GM23338 (cell line): ENCODE results near the gene PITPNC1. TPM values are rescaled to one million over a fixed set of nuclear protein-coding genes. Genes with fewer than 3 reads are reported as not detected.

Experiments
- microRNA counts: library from miRNA; unstranded; fragments of <30 nt; microRNA quantifications from one replicate; lab custom pipeline; 2017
- microRNA-seq: library from miRNA; unstranded; fragments of <30 nt; microRNA quantifications from one replicate; pipeline ENCODE4, GENCODE V29; 2017
- polyA plus RNA-seq: library from polyadenylated mRNA; unstranded; fragments of >200 nt; fragmentation: Nextera tagmentation; extraction: Ambion mirVana; gene quantifications from 2 replicates; pipeline ENCODE4 v1.2.1, GENCODE V29; 2016
- small RNA-seq: library from RNA; depleted of rRNA; stranded (forward); fragments of <200 nt; gene quantifications from one replicate; pipeline ENCODE3, GENCODE V24; 2014; ENCODE audit warnings: low replicate concordance
- total RNA-seq: library from RNA; depleted of rRNA; stranded (reverse); fragments of >200 nt; shearing (Covaris generic); gene quantifications from 2 replicates; pipeline ENCODE4 v1.2.3, GENCODE V29; 2014; rRNA removed

PITPNC1 gene
- total and polyA plus RNA-seq, 2 experiments from 2014 or later: 23.0 to 32.6 TPM

MicroRNAs encoded within 50 kb of the gene (microRNA counts, 767-probe panel; counts per million panel counts)
- microRNA hsa-miR-548aa (lab: Ali Mortazavi, UCI) (7,818 counts per million, percentile 47 among the panel's probes with 10 or more counts), microRNA hsa-miR-548d-3p (lab: Ali Mortazavi, UCI) (not detected), microRNA hsa-miR-548d-5p (lab: Ali Mortazavi, UCI) (not detected)

Small RNAs within 50 kb of the gene (microRNA-seq; reads per million reads assigned to microRNA genes)
- not detected for gene MIR548AA2
- gene MIR548D2: not detected

Small RNAs within 50 kb of the gene (small RNA-seq; reads per million reads assigned to genes)
- gene MIR548AA2: not detected
- not detected for gene MIR548D2
- gene RF00019: not detected
- not detected for gene RN7SL756P
- 1.6 reads per million, percentile 75 among the genes with 10 or more reads in this experiment for gene SNORA38B

Other genes starting within 250 kb of the PITPNC1 start
- gene HELZ, start 132.1 kb upstream of the PITPNC1 start, total RNA-seq: 38.8 and 62.0 TPM in 2 replicates
- 27.7 and 38.9 TPM in 2 replicates for gene HELZ, start 132.1 kb upstream of the PITPNC1 start, polyA plus RNA-seq
- gene PSMD12, start 10.7 kb upstream of the PITPNC1 start, total RNA-seq: 67.1 and 73.7 TPM in 2 replicates
- gene PSMD12, start 10.7 kb upstream of the PITPNC1 start, polyA plus RNA-seq: 130 and 146 TPM in 2 replicates